Measurements from ENCODE around the gene TEX19. TPM values are rescaled to one million over a fixed set of nuclear protein-coding genes. Genes with fewer than 3 reads are reported as not detected.

The TEX19 gene
- total RNA-seq, 2 donors from 2014 or later: 0.46 to 0.48 TPM

DNA sequence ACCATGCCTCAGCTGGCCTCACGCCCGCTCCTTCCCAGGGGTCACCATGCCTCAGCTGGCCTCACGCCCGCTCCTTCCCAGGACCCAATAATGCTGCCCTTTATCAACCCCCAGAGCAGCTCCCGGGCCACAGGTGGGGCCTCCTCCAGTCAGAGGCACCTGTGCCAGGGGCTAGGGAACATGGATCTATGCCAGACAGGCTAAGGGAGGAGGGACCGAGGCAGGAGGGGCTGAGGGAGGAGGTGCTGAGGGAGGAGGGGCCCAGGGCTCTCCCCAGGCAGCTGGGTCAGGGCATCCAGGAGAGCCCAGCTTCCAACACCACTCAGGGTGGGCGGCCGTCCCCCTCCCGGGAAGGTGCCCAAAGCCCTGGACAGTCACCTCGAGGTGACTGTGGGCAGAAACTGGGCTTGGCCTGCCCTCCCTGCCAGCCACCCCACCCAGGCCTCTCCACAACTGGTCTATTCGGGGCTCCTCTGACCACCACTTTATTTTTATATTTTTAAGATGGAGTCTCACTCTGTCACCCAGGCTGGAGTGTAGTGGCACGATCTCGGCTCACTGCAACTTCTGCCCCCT is 31.9 kb downstream of the TEX19 start:
- peaks cover 15% of the 10 kb centered on the region for H3K36me3 Mint-ChIP-seq (ENCODE audit: low read depth)
- no peaks in the 10 kb centered on the region for H3K9me3 Mint-ChIP-seq
- H3K4me1 ChIP-seq (ENCODE audit: control insufficient read depth, insufficient read depth, low read length): no peaks in the 10 kb centered on the region
- TF ChIP-seq, protein P1, sequence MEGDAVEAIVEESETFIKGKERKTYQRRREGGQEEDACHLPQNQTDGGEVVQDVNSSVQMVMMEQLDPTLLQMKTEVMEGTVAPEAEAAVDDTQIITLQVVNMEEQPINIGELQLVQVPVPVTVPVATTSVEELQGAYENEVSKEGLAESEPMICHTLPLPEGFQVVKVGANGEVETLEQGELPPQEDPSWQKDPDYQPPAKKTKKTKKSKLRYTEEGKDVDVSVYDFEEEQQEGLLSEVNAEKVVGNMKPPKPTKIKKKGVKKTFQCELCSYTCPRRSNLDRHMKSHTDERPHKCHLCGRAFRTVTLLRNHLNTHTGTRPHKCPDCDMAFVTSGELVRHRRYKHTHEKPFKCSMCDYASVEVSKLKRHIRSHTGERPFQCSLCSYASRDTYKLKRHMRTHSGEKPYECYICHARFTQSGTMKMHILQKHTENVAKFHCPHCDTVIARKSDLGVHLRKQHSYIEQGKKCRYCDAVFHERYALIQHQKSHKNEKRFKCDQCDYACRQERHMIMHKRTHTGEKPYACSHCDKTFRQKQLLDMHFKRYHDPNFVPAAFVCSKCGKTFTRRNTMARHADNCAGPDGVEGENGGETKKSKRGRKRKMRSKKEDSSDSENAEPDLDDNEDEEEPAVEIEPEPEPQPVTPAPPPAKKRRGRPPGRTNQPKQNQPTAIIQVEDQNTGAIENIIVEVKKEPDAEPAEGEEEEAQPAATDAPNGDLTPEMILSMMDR (conservative IDR thresholded peaks at IDR 0.05): no peak
- no peaks in the 10 kb centered on the region for H3K9me3 ChIP-seq (ENCODE audit: control insufficient read depth, low read length)
- no peak for DNase-seq
- H3K9ac ChIP-seq (ENCODE audit: extremely low read depth, low read length, poor library complexity, severe bottlenecking): no peak overlapping the region
- WGBS, 2 experiments (ENCODE audit: insufficient coverage in 1 of 2, insufficient read length in 1 of 2): 93 to 94% methylated on average over 5 to 13 of the region's 13 CpGs
- H3K27me3 Mint-ChIP-seq (ENCODE audit: insufficient read depth): no peaks in the 10 kb centered on the region
- H3K4me3 ChIP-seq (ENCODE audit: low read length): no peak overlapping the region
- H3K4me1 Mint-ChIP-seq: peaks cover 3% of the 10 kb centered on the region
- H3K27me3 ChIP-seq (ENCODE audit: control insufficient read depth, insufficient read depth, low read length, poor library complexity, severe bottlenecking): no peaks in the 10 kb centered on the region
- H3K36me3 ChIP-seq (ENCODE audit: control insufficient read depth, insufficient read depth, low read length): no peaks in the 10 kb centered on the region
- no peak overlapping the region for H3K27ac ChIP-seq (ENCODE audit: low read depth, low read length)
- no peak overlapping the region for H3K27ac Mint-ChIP-seq
- H3K4me3 Mint-ChIP-seq: no peak overlapping the region

DNA sequence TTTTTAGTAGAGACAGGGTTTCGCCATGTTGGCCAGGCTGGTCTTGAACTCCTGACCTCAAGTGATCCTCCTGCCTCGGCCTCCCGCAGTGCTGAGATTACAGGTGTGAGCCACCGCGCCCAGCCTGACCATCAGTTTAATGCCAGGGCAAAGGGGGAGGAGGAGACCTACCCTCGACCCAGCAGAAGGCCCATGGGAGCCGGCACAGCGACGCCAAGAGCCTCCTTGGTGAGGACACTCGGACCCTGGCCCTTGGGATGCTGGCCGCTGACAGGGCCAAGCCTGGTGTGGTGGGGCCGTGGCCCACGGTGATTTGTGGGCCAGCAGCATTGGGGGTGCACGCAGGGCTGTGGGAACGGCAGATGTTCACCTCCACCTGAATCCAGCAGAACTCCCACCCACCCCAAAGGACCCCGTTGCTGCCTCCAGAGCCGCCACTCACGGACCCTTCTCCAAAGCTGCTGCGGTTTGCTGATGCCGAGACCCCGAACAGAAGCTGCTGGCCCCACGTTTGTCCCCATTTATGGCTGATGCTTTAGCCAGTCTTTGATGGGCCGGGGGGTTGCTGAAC is 32.5 kb downstream of the TEX19 start:
- no peaks in the 10 kb centered on the region for H3K9me3 Mint-ChIP-seq
- WGBS, 2 experiments (ENCODE audit: insufficient coverage in 1 of 2, insufficient read length in 1 of 2): 94 to 95% methylated on average over 18 to 23 of the region's 23 CpGs
- no peaks in the 10 kb centered on the region for H3K27me3 Mint-ChIP-seq (ENCODE audit: insufficient read depth)
- peaks cover 3% of the 10 kb centered on the region for H3K4me1 Mint-ChIP-seq
- no peaks in the 10 kb centered on the region for H3K36me3 ChIP-seq (ENCODE audit: control insufficient read depth, insufficient read depth, low read length)
- peaks cover 15% of the 10 kb centered on the region for H3K36me3 Mint-ChIP-seq (ENCODE audit: low read depth)
- no peaks in the 10 kb centered on the region for H3K4me1 ChIP-seq (ENCODE audit: control insufficient read depth, insufficient read depth, low read length)
- no peaks in the 10 kb centered on the region for H3K27me3 ChIP-seq (ENCODE audit: control insufficient read depth, insufficient read depth, low read length, poor library complexity, severe bottlenecking)
- H3K27ac ChIP-seq (ENCODE audit: low read depth, low read length): no peak overlapping the region
- H3K4me3 ChIP-seq (ENCODE audit: low read length): no peak overlapping the region
- TF ChIP-seq, protein P1 (conservative IDR thresholded peaks at IDR 0.05): no peak
- no peak overlapping the region for H3K27ac Mint-ChIP-seq
- no peak for DNase-seq
- H3K9ac ChIP-seq (ENCODE audit: extremely low read depth, low read length, poor library complexity, severe bottlenecking): no peak overlapping the region
- H3K4me3 Mint-ChIP-seq: no peak overlapping the region
- no peaks in the 10 kb centered on the region for H3K9me3 ChIP-seq (ENCODE audit: control insufficient read depth, low read length)

DNA sequence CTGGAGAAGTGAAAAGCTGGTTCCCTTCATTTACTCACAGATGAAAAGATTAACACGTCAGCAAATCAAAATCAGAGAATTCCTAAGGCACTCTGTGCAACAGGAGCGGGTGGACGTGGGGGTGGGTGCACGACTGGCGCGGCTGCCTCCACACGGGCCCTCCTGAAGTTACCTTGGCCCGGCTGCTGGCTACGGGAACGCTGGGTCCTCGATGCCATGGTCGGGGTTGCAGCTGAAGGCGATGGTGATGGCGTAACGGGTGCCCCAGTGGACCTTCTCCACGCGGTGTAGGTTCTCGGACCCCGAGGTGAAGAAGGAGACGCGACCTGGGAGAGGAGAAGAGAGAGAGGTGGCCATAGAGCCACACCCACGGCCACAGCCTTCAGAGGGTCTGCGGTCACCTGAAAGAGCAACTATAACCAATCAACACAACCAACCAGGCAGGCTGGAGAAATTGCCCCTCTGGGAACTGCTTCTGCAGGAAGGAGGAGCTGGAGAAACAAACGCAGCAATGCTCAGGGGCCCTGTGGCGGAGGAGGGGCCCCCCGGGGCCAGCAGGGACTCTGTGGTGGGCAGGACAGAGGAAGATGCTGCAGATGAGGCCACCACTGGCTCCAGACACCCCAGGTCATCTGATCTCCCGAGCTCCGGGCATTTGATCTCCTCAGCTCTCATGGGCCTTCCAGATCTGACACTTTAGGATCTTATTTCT is 33.3 kb downstream of the TEX19 start:
- no peak overlapping the region for H3K4me3 ChIP-seq (ENCODE audit: low read length)
- WGBS, 2 experiments (ENCODE audit: insufficient coverage in 1 of 2, insufficient read length in 1 of 2): 94 to 96% methylated on average over 19 to 28 of the region's 28 CpGs
- H3K9me3 Mint-ChIP-seq: no peaks in the 10 kb centered on the region
- H3K36me3 ChIP-seq (ENCODE audit: control insufficient read depth, insufficient read depth, low read length): no peaks in the 10 kb centered on the region
- no peaks in the 10 kb centered on the region for H3K9me3 ChIP-seq (ENCODE audit: control insufficient read depth, low read length)
- H3K27me3 Mint-ChIP-seq (ENCODE audit: insufficient read depth): no peaks in the 10 kb centered on the region
- H3K36me3 Mint-ChIP-seq (ENCODE audit: low read depth): peaks cover 15% of the 10 kb centered on the region
- no peak overlapping the region for H3K27ac ChIP-seq (ENCODE audit: low read depth, low read length)
- no peak overlapping the region for H3K27ac Mint-ChIP-seq
- TF ChIP-seq, protein P1 (conservative IDR thresholded peaks at IDR 0.05): no peak
- no peak for DNase-seq
- H3K27me3 ChIP-seq (ENCODE audit: control insufficient read depth, insufficient read depth, low read length, poor library complexity, severe bottlenecking): no peaks in the 10 kb centered on the region
- peaks cover 3% of the 10 kb centered on the region for H3K4me1 Mint-ChIP-seq
- no peak overlapping the region for H3K9ac ChIP-seq (ENCODE audit: extremely low read depth, low read length, poor library complexity, severe bottlenecking)
- no peak overlapping the region for H3K4me3 Mint-ChIP-seq
- no peaks in the 10 kb centered on the region for H3K4me1 ChIP-seq (ENCODE audit: control insufficient read depth, insufficient read depth, low read length)
